ENCODE data around the gene MAMDC4. TPM values are rescaled to one million over a fixed set of nuclear protein-coding genes. Genes with fewer than 3 reads are reported as not detected.

Gene MAMDC4
- total and polyA plus RNA-seq, 2 of the 13 experiments (the other 11 are each of a cell fraction or from before 2014, with no cell fraction given), result 6.0 to 6.8 TPM

DNA sequence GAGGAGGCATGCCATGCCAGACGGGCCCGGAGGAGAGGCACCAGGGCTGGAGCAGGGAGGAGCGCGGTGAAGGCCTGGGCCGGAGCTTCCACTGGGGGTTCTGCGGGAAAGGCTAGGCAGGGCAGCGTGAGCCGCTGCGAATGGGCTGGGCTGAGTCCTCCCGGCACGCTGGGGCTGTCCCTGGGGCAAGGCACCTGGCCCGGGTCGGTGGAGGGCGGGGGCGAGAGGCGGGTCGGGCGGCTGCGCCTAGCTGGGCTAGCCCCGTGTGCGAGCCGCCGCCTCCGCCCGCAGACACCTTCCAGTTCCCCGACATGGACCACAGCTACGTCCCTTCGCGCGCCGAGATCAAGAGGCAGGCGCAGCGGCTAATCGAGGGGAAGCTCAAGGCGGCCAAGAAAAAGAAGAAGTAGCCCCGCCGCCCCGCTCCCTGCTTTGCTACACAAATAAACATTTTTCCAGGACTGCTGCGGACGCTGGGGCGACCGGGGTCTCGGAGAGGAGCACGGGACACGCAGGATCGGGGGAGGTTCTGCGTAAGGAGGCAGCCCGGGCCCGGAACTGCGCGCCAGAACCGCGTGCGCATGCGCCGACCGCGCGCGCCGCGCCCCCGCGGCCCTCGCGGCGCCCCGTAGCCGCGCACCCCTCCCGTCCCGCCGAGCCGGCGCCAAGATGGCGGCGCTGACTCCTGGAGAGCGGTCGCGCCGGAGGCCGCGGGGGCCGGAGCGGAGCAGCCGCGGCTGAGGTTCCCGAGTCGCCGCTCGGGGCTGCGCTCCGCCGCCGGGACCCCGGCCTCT is 44.7 kb upstream of the MAMDC4 start, which contains the start of gene RABL6 (continued):
- TF ChIP-seq, protein P1, sequence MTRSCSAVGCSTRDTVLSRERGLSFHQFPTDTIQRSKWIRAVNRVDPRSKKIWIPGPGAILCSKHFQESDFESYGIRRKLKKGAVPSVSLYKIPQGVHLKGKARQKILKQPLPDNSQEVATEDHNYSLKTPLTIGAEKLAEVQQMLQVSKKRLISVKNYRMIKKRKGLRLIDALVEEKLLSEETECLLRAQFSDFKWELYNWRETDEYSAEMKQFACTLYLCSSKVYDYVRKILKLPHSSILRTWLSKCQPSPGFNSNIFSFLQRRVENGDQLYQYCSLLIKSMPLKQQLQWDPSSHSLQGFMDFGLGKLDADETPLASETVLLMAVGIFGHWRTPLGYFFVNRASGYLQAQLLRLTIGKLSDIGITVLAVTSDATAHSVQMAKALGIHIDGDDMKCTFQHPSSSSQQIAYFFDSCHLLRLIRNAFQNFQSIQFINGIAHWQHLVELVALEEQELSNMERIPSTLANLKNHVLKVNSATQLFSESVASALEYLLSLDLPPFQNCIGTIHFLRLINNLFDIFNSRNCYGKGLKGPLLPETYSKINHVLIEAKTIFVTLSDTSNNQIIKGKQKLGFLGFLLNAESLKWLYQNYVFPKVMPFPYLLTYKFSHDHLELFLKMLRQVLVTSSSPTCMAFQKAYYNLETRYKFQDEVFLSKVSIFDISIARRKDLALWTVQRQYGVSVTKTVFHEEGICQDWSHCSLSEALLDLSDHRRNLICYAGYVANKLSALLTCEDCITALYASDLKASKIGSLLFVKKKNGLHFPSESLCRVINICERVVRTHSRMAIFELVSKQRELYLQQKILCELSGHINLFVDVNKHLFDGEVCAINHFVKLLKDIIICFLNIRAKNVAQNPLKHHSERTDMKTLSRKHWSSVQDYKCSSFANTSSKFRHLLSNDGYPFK (CRISPR knock-in tag; IDR thresholded peaks at IDR 0.05; ENCODE audit: borderline replicate concordance), result peak; percentile 22; the same call in 1 of the 2 replicates
- TF ChIP-seq LCORL (IDR thresholded peaks at IDR 0.05), result no peak
- no peak for TF ChIP-seq LCORL (CRISPR knock-in tag; IDR thresholded peaks at IDR 0.05)
- TF ChIP-seq ZNF766 (CRISPR knock-in tag; IDR thresholded peaks at IDR 0.05; ENCODE audit: borderline replicate concordance), result peak; percentile 38; the same call in 1 of the 2 replicates
- TF ChIP-seq ZNF761 (CRISPR knock-in tag; conservative IDR thresholded peaks at IDR 0.05), result no peak
- no peak for TF ChIP-seq FOSL1 (CRISPR knock-in tag; IDR thresholded peaks at IDR 0.05; ENCODE audit: borderline replicate concordance)
- TF ChIP-seq KMT2A (CRISPR knock-in tag; IDR thresholded peaks at IDR 0.05), result peak; percentile 61; the same call in 1 of the 2 replicates
- TF ChIP-seq, protein P2, sequence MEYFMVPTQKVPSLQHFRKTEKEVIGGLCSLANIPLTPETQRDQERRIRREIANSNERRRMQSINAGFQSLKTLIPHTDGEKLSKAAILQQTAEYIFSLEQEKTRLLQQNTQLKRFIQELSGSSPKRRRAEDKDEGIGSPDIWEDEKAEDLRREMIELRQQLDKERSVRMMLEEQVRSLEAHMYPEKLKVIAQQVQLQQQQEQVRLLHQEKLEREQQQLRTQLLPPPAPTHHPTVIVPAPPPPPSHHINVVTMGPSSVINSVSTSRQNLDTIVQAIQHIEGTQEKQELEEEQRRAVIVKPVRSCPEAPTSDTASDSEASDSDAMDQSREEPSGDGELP (IDR thresholded peaks at IDR 0.05; ENCODE audit: borderline replicate concordance, low read depth), result no peak; the same call in 1 of the 2 replicates
- no peak for TF ChIP-seq KLF15 (CRISPR knock-in tag; IDR thresholded peaks at IDR 0.05; ENCODE audit: borderline replicate concordance)
- TF ChIP-seq, protein P3, sequence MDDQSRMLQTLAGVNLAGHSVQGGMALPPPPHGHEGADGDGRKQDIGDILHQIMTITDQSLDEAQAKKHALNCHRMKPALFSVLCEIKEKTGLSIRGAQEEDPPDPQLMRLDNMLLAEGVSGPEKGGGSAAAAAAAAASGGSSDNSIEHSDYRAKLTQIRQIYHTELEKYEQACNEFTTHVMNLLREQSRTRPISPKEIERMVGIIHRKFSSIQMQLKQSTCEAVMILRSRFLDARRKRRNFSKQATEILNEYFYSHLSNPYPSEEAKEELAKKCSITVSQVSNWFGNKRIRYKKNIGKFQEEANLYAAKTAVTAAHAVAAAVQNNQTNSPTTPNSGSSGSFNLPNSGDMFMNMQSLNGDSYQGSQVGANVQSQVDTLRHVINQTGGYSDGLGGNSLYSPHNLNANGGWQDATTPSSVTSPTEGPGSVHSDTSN (CRISPR knock-in tag; IDR thresholded peaks at IDR 0.05; ENCODE audit: borderline replicate concordance), result no peak
- peak; percentile 32; the same call in 1 of the 2 replicates for TF ChIP-seq SPEN (CRISPR knock-in tag; IDR thresholded peaks at IDR 0.05; ENCODE audit: low read depth)
- no peak for TF ChIP-seq REPIN1 (CRISPR knock-in tag; IDR thresholded peaks at IDR 0.05; ENCODE audit: borderline replicate concordance, low read depth)
- peak; percentile 72 for TF ChIP-seq RBM39 (IDR thresholded peaks at IDR 0.05; ENCODE audit: low read depth, low read length, poor library complexity, severe bottlenecking)
- no peak for TF ChIP-seq RORA (CRISPR knock-in tag; IDR thresholded peaks at IDR 0.05)
- TF ChIP-seq ZNF773 (CRISPR knock-in tag; IDR thresholded peaks at IDR 0.05; ENCODE audit: borderline replicate concordance), result peak; percentile 31; the same call in 1 of the 2 replicates
- TF ChIP-seq, protein P4, sequence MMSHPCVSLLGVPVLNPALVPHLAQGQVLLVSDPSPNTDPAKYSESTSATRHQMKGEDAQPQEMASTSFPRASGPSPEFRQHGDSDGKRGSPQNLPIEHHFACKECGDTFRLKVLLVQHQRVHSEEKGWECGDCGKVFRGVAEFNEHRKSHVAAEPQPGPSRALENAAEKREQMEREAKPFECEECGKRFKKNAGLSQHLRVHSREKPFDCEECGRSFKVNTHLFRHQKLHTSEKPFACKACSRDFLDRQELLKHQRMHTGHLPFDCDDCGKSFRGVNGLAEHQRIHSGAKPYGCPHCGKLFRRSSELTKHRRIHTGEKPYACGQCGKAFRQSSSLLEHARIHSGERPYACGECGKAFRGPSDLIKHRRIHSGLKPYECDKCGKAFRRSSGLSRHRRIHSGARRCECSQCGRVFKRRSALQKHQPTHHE (CRISPR knock-in tag; IDR thresholded peaks at IDR 0.05; ENCODE audit: borderline replicate concordance), result no peak
- 0 out of 2 replicates have a peak, but pooled peaks have one; percentile 36 for TF ChIP-seq GATA4 (IDR thresholded peaks at IDR 0.05; ENCODE audit: borderline replicate concordance, low read depth)
- no peak for TF ChIP-seq ZNF326 (CRISPR knock-in tag; IDR thresholded peaks at IDR 0.05; ENCODE audit: borderline replicate concordance)
- 0 out of 2 replicates have a peak, but pooled peaks have one; percentile 55 for TF ChIP-seq PAWR (CRISPR knock-in tag; IDR thresholded peaks at IDR 0.05; ENCODE audit: borderline replicate concordance)
